Psoas muscle (tissue), 8 donors: ENCODE measurements around the gene BLOC1S3. TPM values are rescaled to one million over a fixed set of nuclear protein-coding genes. Genes with fewer than 3 reads are reported as not detected.

ENCODE experiments used
- ATAC-seq, 4 donors: fragments of 200-7000 bp; cut with Tn5 transposase; one replicate each; pipeline ENCODE4 v1.9.1; 2020; ENCODE audit warnings: moderate library complexity in 3 of 4, mild to moderate bottlenecking in 2 of 4
- DNase-seq, 2 donors: peaks; one replicate each; pipeline ENCODE4 v3.0.0-alpha.2; 2020
- H3K27ac ChIP-seq: fragments of 200-600 bp; one replicate; pipeline ENCODE4 v1.8.0; 2022
- H3K27me3 ChIP-seq, 3 donors: fragments of 200-600 bp in 1 of 3; one replicate each; pipeline versions ENCODE4 v1.6.1 to v1.8.0; 2013 to 2022; ENCODE audit warnings: low read length in 2 of 3, mild to moderate bottlenecking in 2 of 3, moderate library complexity in 1 of 3; ENCODE audit not compliant: insufficient read depth in 3 of 3
- H3K36me3 ChIP-seq, 2 donors: fragments of 200-600 bp in 1 of 2; one replicate each; pipeline versions ENCODE4 v1.6.1 to v1.8.0; 2013 to 2022; ENCODE audit warnings: low read depth in 1 of 2, mild to moderate bottlenecking in 1 of 2, moderate library complexity in 1 of 2; ENCODE audit not compliant: insufficient read depth in 1 of 2
- H3K4me1 ChIP-seq: fragments of 200-600 bp; one replicate; pipeline ENCODE4 v1.8.0; 2022
- H3K4me3 ChIP-seq: fragments of 200-600 bp; one replicate; pipeline ENCODE4 v1.8.0; 2022; ENCODE audit warnings: mild to moderate bottlenecking
- H3K9me3 ChIP-seq: fragments of 200-600 bp; one replicate; pipeline ENCODE4 v1.8.0; 2022
- CTCF ChIP-seq: fragments of 200-600 bp; IDR thresholded peaks from one replicate; pipeline ENCODE4 v1.8.0; 2022; ENCODE audit warnings: antibody characterized with exemption
- WGBS, 3 donors: extraction: QIAGEN DNeasy Blood & Tissue Kit; methylation state at CpG; one replicate each; pipeline versions ENCODE4 v1.1.6 to v1.1.7; 2013; 5-methylcytosine and 5-hydroxymethylcytosine counted together
- intact Hi-C, 2 donors: fragments of 100-400 bp; cut with DNase I; formaldehyde crosslinking; loops; one replicate each; pipeline versions ENCODE4 v1.11.0 to v1.14.2; 2022
- polyA plus RNA-seq, 3 donors: library from polyadenylated mRNA; stranded (reverse); fragments of 200-250 nt; gene quantifications; one replicate each; pipeline ENCODE4 v1.2.3, GENCODE V29; 2013
- total RNA-seq, 4 donors: library from RNA; stranded (reverse); fragmentation: NEBNext Ultra II Directional in 2 of 4; extraction: Animal tissue kit (Norgen Biotek cat#: 25700) in 2 of 4; gene quantifications; one replicate each; pipeline versions ENCODE4 v1.2.1 to v1.2.4, GENCODE V29; 2021 to 2023
- donor health status: healthy with polysubstance abuse.
- donor health status: DM: no; HTN: no; CAD: no; lungs with moderate emphysema.
- donor health status: Bipolar disorder and iron deficiency.
- donor health status: healthy.
- donor health status: DM: yes; HTN: yes; CAD: no.
- donor health status: DM: no; HTN: no; CAD: no.
- donor health status: DM: no; HTN: no; CAD: no.
- donor health status: DM: yes; HTN: yes; CAD: no.

Gene BLOC1S3
- total and polyA plus RNA-seq, 7 donors, result 3.3 to 7.8 (median 5.5) TPM

- Histone ChIP-seq H3K4me1 (peaks cover 4% of the 10 kb centered on the region), H3K4me3 (no peak overlapping the region), H3K27me3 (no peaks in the 10 kb centered on the region), H3K9me3 (no peaks in the 10 kb centered on the region), H3K36me3 (peaks cover 3 to 31% of the 10 kb centered on the region in 2 donors), H3K27ac (no peak overlapping the region)
- ATAC-seq, result no peak
- intact Hi-C loops, result no loop called here
- 74 to 76% (median 75%) methylated on average over 9 to 11 of the region's 11 CpGs for WGBS, 3 donors
- no peak for DNase-seq
- TF ChIP-seq CTCF, result no peak
Observed at GRCh38 chr19:45138303-45138751, 40.3 kb upstream of the BLOC1S3 start.

- TF ChIP-seq CTCF, result no peak
- DNase-seq, result no peak
- Histone ChIP-seq H3K27me3 (no peaks in the 10 kb centered on the region), H3K4me1 (peaks cover 4% of the 10 kb centered on the region), H3K36me3 (peaks cover 3 to 41% of the 10 kb centered on the region in 2 donors), H3K9me3 (no peaks in the 10 kb centered on the region), H3K27ac (no peak overlapping the region), H3K4me3 (no peak overlapping the region)
- 95 to 97% (median 95%) methylated on average over 24 of the region's 24 CpGs for WGBS, 3 donors
- ATAC-seq, result no peak
- intact Hi-C loops, result no loop called here
Observed at GRCh38 chr19:45139286-45140143, 39.1 kb upstream of the BLOC1S3 start.

GRCh38 chr19:45140144-45140503 is 38.5 kb upstream of the BLOC1S3 start:
- TF ChIP-seq CTCF, result no peak
- H3K27ac ChIP-seq, result no peak overlapping the region
- H3K4me3 ChIP-seq, result no peak overlapping the region
- intact Hi-C loops, result no loop called here
- no peaks in the 10 kb centered on the region for H3K27me3 ChIP-seq
- ATAC-seq (no peak), DNase-seq (no peak)
- no peaks in the 10 kb centered on the region for H3K9me3 ChIP-seq
- peaks cover 4% of the 10 kb centered on the region for H3K4me1 ChIP-seq
- WGBS, 3 donors, result 93 to 95% (median 94%) methylated on average over 8 of the region's 8 CpGs
- H3K36me3 ChIP-seq, result peaks cover 5 to 47% of the 10 kb centered on the region in 2 donors

- ATAC-seq, result no peak
- H3K4me1 ChIP-seq, result peaks cover 4% of the 10 kb centered on the region
- WGBS, 3 donors, result 92 to 98% (median 95%) methylated on average over 10 to 11 of the region's 11 CpGs
- no peak for TF ChIP-seq CTCF
- no peak overlapping the region for H3K27ac ChIP-seq
- H3K9me3 ChIP-seq, result no peaks in the 10 kb centered on the region
- intact Hi-C loops, result no loop called here
- no peak overlapping the region for H3K4me3 ChIP-seq
- DNase-seq, result no peak
- H3K27me3 ChIP-seq, result no peaks in the 10 kb centered on the region
- H3K36me3 ChIP-seq, result peaks cover 9 to 51% of the 10 kb centered on the region in 2 donors
Observed at GRCh38 chr19:45140533-45140932, 38.1 kb upstream of the BLOC1S3 start.
